ENCODE data around the gene SLITRK1. TPM values are rescaled to one million over a fixed set of nuclear protein-coding genes. Genes with fewer than 3 reads are reported as not detected.

SLITRK1 gene
- polyA plus RNA-seq, 1 experiment, result 1.1 TPM

- no peaks in the 10 kb centered on the region for H3K36me3 ChIP-seq (ENCODE audit: control insufficient read depth, insufficient read depth, low read length)
- ChIA-PET CTCF (no interaction called here), POLR2A (no interaction called here)
- TF ChIP-seq CTCF (IDR thresholded peaks at IDR 0.05; ENCODE audit: insufficient read depth, low read depth, low read length), result no peak
- peak overlapping the region; percentile 44 for H3K4me3 ChIP-seq (ENCODE audit: low read depth, low read length)
- H3K27me3 ChIP-seq (ENCODE audit: control insufficient read depth, insufficient read depth, low read length), result peaks cover 5% of the 10 kb centered on the region; the same call in 1 of the 2 replicates
- no peak for DNase-seq (ENCODE audit: low read depth)
Measured at GRCh38 chr13:83879431-83880171, 2.7 kb downstream of the SLITRK1 start.

GRCh38 chr13:83878691-83879430, 3.4 kb downstream of the SLITRK1 start:
- ChIA-PET CTCF (interaction anchor here (0.6 kb wide), 1 partner anchor 17 kb away, joined by 3 read pairs; no protein-coding TSS in a partner anchor), POLR2A (no interaction called here)
- H3K4me3 ChIP-seq (ENCODE audit: low read depth, low read length), result peak overlapping the region; percentile 44
- peaks cover 5% of the 10 kb centered on the region; the same call in 1 of the 2 replicates for H3K27me3 ChIP-seq (ENCODE audit: control insufficient read depth, insufficient read depth, low read length)
- no peak for DNase-seq (ENCODE audit: low read depth)
- H3K36me3 ChIP-seq (ENCODE audit: control insufficient read depth, insufficient read depth, low read length), result no peaks in the 10 kb centered on the region
- TF ChIP-seq CTCF (IDR thresholded peaks at IDR 0.05; ENCODE audit: insufficient read depth, low read depth, low read length), result no peak

DNA sequence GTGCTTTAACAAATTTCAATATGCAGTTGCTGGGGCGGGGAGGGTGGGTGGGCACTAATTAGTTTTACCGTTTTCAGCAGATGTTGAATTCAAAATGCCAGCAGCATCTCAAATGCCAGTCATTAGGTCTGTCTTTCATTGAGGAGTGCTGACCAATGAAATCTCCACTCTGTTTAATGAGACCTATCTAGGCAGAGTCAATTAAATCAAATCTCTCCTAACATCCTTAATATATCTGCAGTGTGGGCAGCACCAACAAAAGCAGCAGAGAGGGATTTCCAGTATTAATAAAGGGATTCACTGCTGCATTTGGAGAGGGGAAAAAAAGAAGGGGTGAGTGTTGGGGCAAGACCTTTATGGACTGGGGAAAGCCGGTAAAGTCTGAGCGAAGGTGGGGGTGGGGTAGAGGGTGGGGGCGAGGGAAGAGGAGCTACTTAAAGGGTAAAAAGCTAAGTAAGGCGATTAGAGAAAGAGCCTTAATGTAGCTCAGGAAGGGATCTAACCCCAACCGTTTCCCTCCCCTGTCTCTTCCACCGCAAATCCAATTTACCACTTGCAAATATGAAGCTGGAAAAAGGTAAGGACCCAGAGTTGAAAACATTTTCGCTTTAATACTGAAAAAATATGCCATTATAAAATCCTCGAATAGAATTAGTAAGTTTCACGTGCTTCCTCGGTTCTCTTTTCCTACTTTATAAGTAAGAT, 4.5 kb downstream of the SLITRK1 start:
- POLR2A ChIA-PET, result no interaction called here

GRCh38 chr13:83876546-83876945, 5.7 kb downstream of the SLITRK1 start:
- no peak for DNase-seq (ENCODE audit: low read depth)
- Histone ChIP-seq H3K36me3 (ENCODE audit: control insufficient read depth, insufficient read depth, low read length) (no peaks in the 10 kb centered on the region), H3K27me3 (ENCODE audit: control insufficient read depth, insufficient read depth, low read length) (peaks cover 5% of the 10 kb centered on the region; the same call in 1 of the 2 replicates), H3K4me3 (ENCODE audit: low read depth, low read length) (no peak overlapping the region)
- ChIA-PET CTCF (no interaction called here), POLR2A (no interaction called here)
- TF ChIP-seq CTCF (IDR thresholded peaks at IDR 0.05; ENCODE audit: insufficient read depth, low read depth, low read length), result no peak

More for the DNA sequence above, 4.5 kb downstream of the SLITRK1 start:
- DNase-seq (ENCODE audit: low read depth), result no peak
- H3K4me3 ChIP-seq (ENCODE audit: low read depth, low read length), result no peak overlapping the region
- no peak for TF ChIP-seq CTCF (IDR thresholded peaks at IDR 0.05; ENCODE audit: insufficient read depth, low read depth, low read length)
- CTCF ChIA-PET, result interaction anchor here (0.6 kb wide), 1 partner anchor 16 kb away, joined by 3 read pairs; no protein-coding TSS in a partner anchor
- H3K36me3 ChIP-seq (ENCODE audit: control insufficient read depth, insufficient read depth, low read length), result no peaks in the 10 kb centered on the region
- peaks cover 5% of the 10 kb centered on the region; the same call in 1 of the 2 replicates for H3K27me3 ChIP-seq (ENCODE audit: control insufficient read depth, insufficient read depth, low read length)

- Histone ChIP-seq H3K27me3 (ENCODE audit: control insufficient read depth, insufficient read depth, low read length) (no peaks in the 10 kb centered on the region), H3K4me3 (ENCODE audit: low read depth, low read length) (no peak overlapping the region), H3K36me3 (ENCODE audit: control insufficient read depth, insufficient read depth, low read length) (no peaks in the 10 kb centered on the region)
- no peak for TF ChIP-seq CTCF (IDR thresholded peaks at IDR 0.05; ENCODE audit: insufficient read depth, low read depth, low read length)
- no peak for DNase-seq (ENCODE audit: low read depth)
- ChIA-PET CTCF (no interaction called here), POLR2A (no interaction called here)
Measured at GRCh38 chr13:83867708-83868107, 14.6 kb downstream of the SLITRK1 start.

Data from BJ (cell line).